ENCODE results near the gene FOXRED1.

FOXRED1 gene

DNA sequence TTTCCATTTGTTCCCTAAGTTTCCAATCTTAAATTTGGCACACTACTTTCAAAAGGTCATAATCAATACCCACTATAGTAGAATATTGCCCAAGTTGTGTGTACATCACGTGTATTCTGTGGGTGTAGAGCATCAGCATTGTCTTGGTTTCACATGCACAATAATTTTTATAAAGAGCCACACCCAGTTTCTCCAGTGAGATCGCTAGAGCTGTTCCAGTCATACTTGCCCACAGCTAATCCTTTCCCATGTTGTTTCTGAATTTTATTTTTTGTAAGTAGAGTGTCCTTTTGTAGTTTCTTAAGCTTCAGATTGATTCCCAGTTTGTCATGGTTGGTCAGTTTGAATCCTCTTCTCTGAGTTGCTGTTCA is 43.7 kb upstream of the FOXRED1 start:
- DNase-seq (no peak), ATAC-seq (ENCODE audit: insufficient read depth, low read depth) (no peak)
- Histone ChIP-seq H2AFZ (ENCODE audit: low read depth, low read length) (no peak overlapping the region), H3K4me2 (ENCODE audit: insufficient read depth, low read length) (no peak overlapping the region), H4K20me1 (ENCODE audit: insufficient read depth, low read length) (0 out of 2 replicates have a peak, but pooled peaks cover 4% of the 10 kb centered on the region), H3K27ac (ENCODE audit: low read length) (no peak overlapping the region), H3K79me2 (ENCODE audit: insufficient read depth, low read length) (peaks cover 65% of the 10 kb centered on the region), H3K36me3 (ENCODE audit: insufficient read depth, low read length) (0 out of 2 replicates have a peak, but pooled peaks cover 9% of the 10 kb centered on the region), H3K9me3 (ENCODE audit: insufficient read depth, low read length, severe bottlenecking) (peaks cover 11% of the 10 kb centered on the region), H3K9ac (ENCODE audit: low read depth, low read length) (no peak overlapping the region), H3K4me3 (ENCODE audit: low read depth in 1 of 2, low read length in 2 of 2) (no peak overlapping the region), H3K27me3 (ENCODE audit: insufficient read depth, low read length, poor library complexity) (no peaks in the 10 kb centered on the region), H3K4me1 (ENCODE audit: insufficient read depth, low read length) (0 out of 2 replicates have a peak, but pooled peaks cover 3% of the 10 kb centered on the region)
- TF ChIP-seq, protein P1, sequence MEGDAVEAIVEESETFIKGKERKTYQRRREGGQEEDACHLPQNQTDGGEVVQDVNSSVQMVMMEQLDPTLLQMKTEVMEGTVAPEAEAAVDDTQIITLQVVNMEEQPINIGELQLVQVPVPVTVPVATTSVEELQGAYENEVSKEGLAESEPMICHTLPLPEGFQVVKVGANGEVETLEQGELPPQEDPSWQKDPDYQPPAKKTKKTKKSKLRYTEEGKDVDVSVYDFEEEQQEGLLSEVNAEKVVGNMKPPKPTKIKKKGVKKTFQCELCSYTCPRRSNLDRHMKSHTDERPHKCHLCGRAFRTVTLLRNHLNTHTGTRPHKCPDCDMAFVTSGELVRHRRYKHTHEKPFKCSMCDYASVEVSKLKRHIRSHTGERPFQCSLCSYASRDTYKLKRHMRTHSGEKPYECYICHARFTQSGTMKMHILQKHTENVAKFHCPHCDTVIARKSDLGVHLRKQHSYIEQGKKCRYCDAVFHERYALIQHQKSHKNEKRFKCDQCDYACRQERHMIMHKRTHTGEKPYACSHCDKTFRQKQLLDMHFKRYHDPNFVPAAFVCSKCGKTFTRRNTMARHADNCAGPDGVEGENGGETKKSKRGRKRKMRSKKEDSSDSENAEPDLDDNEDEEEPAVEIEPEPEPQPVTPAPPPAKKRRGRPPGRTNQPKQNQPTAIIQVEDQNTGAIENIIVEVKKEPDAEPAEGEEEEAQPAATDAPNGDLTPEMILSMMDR (IDR thresholded peaks at IDR 0.05; ENCODE audit: borderline replicate concordance, extremely low read depth, low read length, poor library complexity, severe bottlenecking): no peak
- TF ChIP-seq EZH2 (IDR thresholded peaks at IDR 0.05; ENCODE audit: borderline replicate concordance, low read depth, low read length, severe bottlenecking): no peak

GRCh38 chr11:126226334-126227084 is 42.4 kb upstream of the FOXRED1 start:
- H3K4me2 ChIP-seq (ENCODE audit: insufficient read depth, low read length): no peak overlapping the region
- peaks cover 11% of the 10 kb centered on the region for H3K9me3 ChIP-seq (ENCODE audit: insufficient read depth, low read length, severe bottlenecking)
- 0 out of 2 replicates have a peak, but pooled peaks cover 3% of the 10 kb centered on the region for H3K4me1 ChIP-seq (ENCODE audit: insufficient read depth, low read length)
- no peak overlapping the region for H3K4me3 ChIP-seq (ENCODE audit: low read depth in 1 of 2, low read length in 2 of 2)
- H3K79me2 ChIP-seq (ENCODE audit: insufficient read depth, low read length): peaks cover 56% of the 10 kb centered on the region
- no peak for TF ChIP-seq EZH2 (IDR thresholded peaks at IDR 0.05; ENCODE audit: borderline replicate concordance, low read depth, low read length, severe bottlenecking)
- TF ChIP-seq, protein P1 (IDR thresholded peaks at IDR 0.05; ENCODE audit: borderline replicate concordance, extremely low read depth, low read length, poor library complexity, severe bottlenecking): no peak
- no peak overlapping the region for H3K27ac ChIP-seq (ENCODE audit: low read length)
- no peak overlapping the region for H2AFZ ChIP-seq (ENCODE audit: low read depth, low read length)
- H3K36me3 ChIP-seq (ENCODE audit: insufficient read depth, low read length): 0 out of 2 replicates have a peak, but pooled peaks cover 9% of the 10 kb centered on the region
- no peaks in the 10 kb centered on the region for H3K27me3 ChIP-seq (ENCODE audit: insufficient read depth, low read length, poor library complexity)
- no peaks in the 10 kb centered on the region for H4K20me1 ChIP-seq (ENCODE audit: insufficient read depth, low read length)
- ATAC-seq (ENCODE audit: insufficient read depth, low read depth) (no peak), DNase-seq (no peak)
- H3K9ac ChIP-seq (ENCODE audit: low read depth, low read length): no peak overlapping the region

- 0 out of 2 replicates have a peak, but pooled peaks cover 3% of the 10 kb centered on the region for H3K4me1 ChIP-seq (ENCODE audit: insufficient read depth, low read length)
- H3K4me3 ChIP-seq (ENCODE audit: low read depth in 1 of 2, low read length in 2 of 2): no peak overlapping the region
- peaks cover 6% of the 10 kb centered on the region for H3K9me3 ChIP-seq (ENCODE audit: insufficient read depth, low read length, severe bottlenecking)
- no peak for ATAC-seq (ENCODE audit: insufficient read depth, low read depth)
- H3K27ac ChIP-seq (ENCODE audit: low read length): no peak overlapping the region
- no peak overlapping the region for H3K4me2 ChIP-seq (ENCODE audit: insufficient read depth, low read length)
- no peak overlapping the region for H3K9ac ChIP-seq (ENCODE audit: low read depth, low read length)
- no peak for DNase-seq
- H3K27me3 ChIP-seq (ENCODE audit: insufficient read depth, low read length, poor library complexity): no peaks in the 10 kb centered on the region
- peaks cover 29% of the 10 kb centered on the region for H3K79me2 ChIP-seq (ENCODE audit: insufficient read depth, low read length)
- no peak overlapping the region for H2AFZ ChIP-seq (ENCODE audit: low read depth, low read length)
- no peak for TF ChIP-seq EZH2 (IDR thresholded peaks at IDR 0.05; ENCODE audit: borderline replicate concordance, low read depth, low read length, severe bottlenecking)
- TF ChIP-seq, protein P1 (IDR thresholded peaks at IDR 0.05; ENCODE audit: borderline replicate concordance, extremely low read depth, low read length, poor library complexity, severe bottlenecking): no peak
- H3K36me3 ChIP-seq (ENCODE audit: insufficient read depth, low read length): peaks cover 12% of the 10 kb centered on the region; the same call in 1 of the 2 replicates
- no peaks in the 10 kb centered on the region for H4K20me1 ChIP-seq (ENCODE audit: insufficient read depth, low read length)
Measured at GRCh38 chr11:126229858-126230540, 39.0 kb upstream of the FOXRED1 start.
